B cell (primary cell): Measurements from ENCODE around the gene OTOGL. TPM values are rescaled to one million over a fixed set of nuclear protein-coding genes. Genes with fewer than 3 reads are reported as not detected.

Source experiments
- ATAC-seq: fragments of 200-7000 bp; cut with Tn5 transposase; one replicate; pipeline ENCODE4 v1.10.0; 2021; ENCODE audit warnings: low read depth, mild to moderate bottlenecking, moderate number of reproducible peaks, moderate library complexity
- CTCF ChIA-PET: fragments of 350-600 bp; sonication (Branson Sonifier 250); formaldehyde crosslinking; loops from one replicate; lab custom pipeline; 2021; ENCODE audit warnings: antibody characterized with exemption, inconsistent platforms; lab: Charles Lee
- POLR2A ChIA-PET: fragments of 350-600 bp; sonication (Branson Sonifier 250); formaldehyde crosslinking; loops from one replicate; lab custom pipeline; 2021; ENCODE audit warnings: antibody characterized with exemption; lab: Charles Lee
- DNase-seq: peaks from one replicate; pipeline ENCODE4 v3.0.0; 2013
- H2AFZ ChIP-seq: 2 replicates; pipeline ENCODE4 v1.6.1; 2012; ENCODE audit warnings: mild to moderate bottlenecking, low read depth, low read length; ENCODE audit not compliant: insufficient read depth, poor library complexity, severe bottlenecking
- H3K27ac ChIP-seq, 2 donors: 1 replicate in 1 of 2; 2 replicates in 1 of 2; pipeline ENCODE4 v1.5.1; 2012 to 2013; ENCODE audit warnings: low read length in 2 of 2, mild to moderate bottlenecking in 2 of 2, moderate library complexity in 1 of 2
- H3K27me3 ChIP-seq, 4 experiments: fragments of 200-600 bp in 1 of 4; sonication (generic) in 1 of 4; replicated peaks in 1 of 4; 1 replicate in 2 of 4; 2 replicates in 2 of 4; pipeline versions ENCODE4 v1.6.1 to v1.7.0; 2013 to 2016; ENCODE audit warnings: low read length in 3 of 4, mild to moderate bottlenecking in 2 of 4, mixed read lengths in 1 of 4, moderate library complexity in 1 of 4; ENCODE audit not compliant: insufficient read depth in 4 of 4, control insufficient read depth in 3 of 4; ENCODE audit errors: control extremely low read depth in 1 of 4
- H3K36me3 ChIP-seq, 2 experiments: replicated peaks in 1 of 2; 1 replicate in 1 of 2; 2 replicates in 1 of 2; pipeline versions ENCODE4 v1.6.1 to v1.7.1; 2013; ENCODE audit warnings: low read length in 1 of 2; ENCODE audit not compliant: insufficient read depth in 2 of 2, control insufficient read depth in 1 of 2; ENCODE audit errors: control extremely low read depth in 1 of 2, extremely low read depth in 1 of 2
- H3K4me1 ChIP-seq, 2 donors: fragments of 200-600 bp in 1 of 2; sonication (generic) in 1 of 2; 1 replicate in 1 of 2; 2 replicates in 1 of 2; pipeline versions ENCODE4 v1.5.1 to v1.6.1; 2013 to 2017; ENCODE audit warnings: low read length in 2 of 2; ENCODE audit not compliant: control insufficient read depth in 2 of 2, insufficient read depth in 2 of 2
- H3K4me2 ChIP-seq: replicated peaks from 2 replicates; pipeline ENCODE3; 2012; ENCODE audit warnings: mild to moderate bottlenecking, low read depth, low read length; ENCODE audit not compliant: poor library complexity, severe bottlenecking
- H3K4me3 ChIP-seq, 5 experiments: fragments of 200-600 bp in 1 of 5; sonication (generic) in 1 of 5; 1 replicate in 3 of 5; 2 replicates in 2 of 5; pipeline versions ENCODE4 v1.5.1 to v1.7.0; 2011 to 2016; ENCODE audit warnings: low read length in 4 of 5, mild to moderate bottlenecking in 4 of 5, low read depth in 2 of 5, control low read depth in 1 of 5, moderate library complexity in 1 of 5; ENCODE audit not compliant: insufficient read depth in 1 of 5; ENCODE audit errors: control extremely low read depth in 1 of 5, extremely low read depth in 1 of 5
- H3K79me2 ChIP-seq: fragments of 200-600 bp; sonication (generic); one replicate; pipeline ENCODE4 v1.6.0; 2016; ENCODE audit warnings: low read length; ENCODE audit not compliant: control insufficient read depth, insufficient read depth
- H3K9ac ChIP-seq: fragments of 200-600 bp; sonication (generic); 2 replicates; pipeline ENCODE4 v1.6.1; 2017; ENCODE audit warnings: mild to moderate bottlenecking, low read length, moderate library complexity
- H3K9me3 ChIP-seq, 3 donors: one replicate each; pipeline versions ENCODE4 v1.6.1 to v1.7.1; 2013; ENCODE audit warnings: low read length in 2 of 3; ENCODE audit not compliant: control insufficient read depth in 2 of 3, insufficient read depth in 1 of 3; ENCODE audit errors: control extremely low read depth in 1 of 3
- H4K20me1 ChIP-seq: 2 replicates; pipeline ENCODE4 v1.6.0; 2012; ENCODE audit warnings: mild to moderate bottlenecking, low read length; ENCODE audit not compliant: insufficient read depth, control insufficient read depth, poor library complexity, severe bottlenecking
- H3K27ac Mint-ChIP-seq: one replicate; pipeline ENCODE4 v1.8.0; 2021; ENCODE audit warnings: mixed read lengths
- H3K27me3 Mint-ChIP-seq: one replicate; pipeline ENCODE4 v1.8.0; 2021; ENCODE audit warnings: mixed read lengths
- H3K4me1 Mint-ChIP-seq: one replicate; pipeline ENCODE4 v1.8.0; 2021; ENCODE audit warnings: mixed read lengths
- H3K4me3 Mint-ChIP-seq: one replicate; pipeline ENCODE4 v1.8.0; 2021; ENCODE audit warnings: mixed read lengths
- H3K9me3 Mint-ChIP-seq: one replicate; pipeline ENCODE4 v1.8.0; 2022; ENCODE audit warnings: mixed read lengths; ENCODE audit not compliant: insufficient read depth
- EZH2 ChIP-seq: IDR thresholded peaks from 2 replicates; pipeline ENCODE4 v1.6.1; 2012; ENCODE audit warnings: borderline replicate concordance, low read depth, mild to moderate bottlenecking, moderate library complexity, low read length; ENCODE audit not compliant: insufficient read depth, poor library complexity, severe bottlenecking
- WGBS: methylation state at CpG from one replicate; pipeline ENCODE4 v1.1.5; 2013; ENCODE audit warnings: missing lambda C conversion rate; ENCODE audit not compliant: insufficient coverage; 5-methylcytosine and 5-hydroxymethylcytosine counted together
- intact Hi-C: fragments of 100-400 bp; cut with micrococcal nuclease; formaldehyde crosslinking; loops from one replicate; pipeline ENCODE4 v1.10.0; 2022
- polyA plus RNA-seq: library from polyadenylated mRNA; depleted of rRNA; stranded (reverse); fragments of >200 nt; gene quantifications from 2 replicates; pipeline ENCODE4 v1.2.3, GENCODE V29; 2012
- total RNA-seq, 2 donors: library from RNA; stranded (reverse); fragments of 120-200 nt in 1 of 2; gene quantifications; 1 replicate in 1 of 2; 2 replicates in 1 of 2; pipeline versions ENCODE4 v1.2.3 to v1.2.4, GENCODE V29; 2013 to 2022
- TF ChIP-seq, protein P1 (sequence below): fragments of 200-600 bp; IDR thresholded peaks from one replicate; pipeline ENCODE4 v1.8.0; 2022; ENCODE audit warnings: antibody characterized with exemption, mild to moderate bottlenecking

Gene OTOGL
- total and polyA plus RNA-seq, 2 donors (not counting 1 experiment from before 2014, with no cell fraction given): not detected

DNA sequence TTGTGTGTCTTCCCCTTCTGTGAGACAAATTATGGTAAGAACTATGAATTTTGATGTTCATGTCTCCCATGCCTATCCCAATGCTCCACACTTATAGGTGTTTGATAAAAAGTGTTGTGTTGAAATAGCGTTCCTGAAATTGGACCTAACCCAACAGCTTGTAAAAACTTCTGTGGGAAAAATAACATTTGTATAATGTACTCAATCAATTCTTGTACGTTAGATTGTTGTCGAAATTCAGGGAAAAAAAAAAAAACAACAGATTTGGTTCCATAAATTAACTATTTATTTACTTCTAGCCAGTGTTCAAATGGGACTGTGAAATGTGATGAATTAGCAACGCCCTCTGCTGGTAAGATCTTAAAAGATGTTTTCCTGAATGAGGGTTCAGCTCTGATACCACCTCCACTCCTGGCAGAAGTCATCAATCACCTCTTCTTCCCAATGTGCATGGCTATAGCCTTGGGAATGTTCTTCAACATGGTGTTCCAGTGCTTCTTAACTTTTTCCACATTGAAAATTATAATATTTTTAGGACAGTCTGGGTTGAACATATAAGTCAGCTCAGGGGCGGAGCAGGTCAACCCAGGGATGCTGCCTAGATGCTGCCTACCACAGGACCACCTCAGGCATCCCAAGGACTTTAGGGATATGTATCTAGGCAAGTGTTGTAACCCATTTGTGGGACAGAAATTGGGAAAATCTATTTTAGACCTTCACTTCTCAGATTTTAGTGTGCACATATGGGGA is 170.6 kb downstream of the OTOGL start:
- Histone ChIP-seq H3K4me3 (no peak overlapping the region), H3K27ac (no peak overlapping the region), H3K79me2 (no peaks in the 10 kb centered on the region), H3K27me3 (no peaks in the 10 kb centered on the region), H2AFZ (no peak overlapping the region), H3K4me1 (no peaks in the 10 kb centered on the region), H3K9ac (no peak overlapping the region), H3K4me2 (no peak overlapping the region), H3K36me3 (no peaks in the 10 kb centered on the region), H4K20me1 (no peaks in the 10 kb centered on the region), H3K9me3 (no peaks in the 10 kb centered on the region)
- ATAC-seq (no peak), DNase-seq (peak; percentile 35)
- WGBS: 20% methylated on average over 1 of the region's 5 CpGs
- ChIA-PET POLR2A (no interaction called here), CTCF (interaction anchor here (0.7 to 2.9 kb wide), 7 partner anchors 9 to 862 kb away, joined by 3 to 13 read pairs (median 3); no protein-coding TSS in a partner anchor)
- intact Hi-C loops: loop anchor here (5.0 kb wide), 2 partner anchors 383 to 713 kb away; no protein-coding TSS in a partner anchor
- Mint-ChIP-seq H3K27ac (no peak overlapping the region), H3K9me3 (no peaks in the 10 kb centered on the region), H3K4me1 (no peaks in the 10 kb centered on the region), H3K4me3 (no peak overlapping the region), H3K27me3 (peaks cover 3% of the 10 kb centered on the region)
- no peak for TF ChIP-seq EZH2
- TF ChIP-seq, protein P1, sequence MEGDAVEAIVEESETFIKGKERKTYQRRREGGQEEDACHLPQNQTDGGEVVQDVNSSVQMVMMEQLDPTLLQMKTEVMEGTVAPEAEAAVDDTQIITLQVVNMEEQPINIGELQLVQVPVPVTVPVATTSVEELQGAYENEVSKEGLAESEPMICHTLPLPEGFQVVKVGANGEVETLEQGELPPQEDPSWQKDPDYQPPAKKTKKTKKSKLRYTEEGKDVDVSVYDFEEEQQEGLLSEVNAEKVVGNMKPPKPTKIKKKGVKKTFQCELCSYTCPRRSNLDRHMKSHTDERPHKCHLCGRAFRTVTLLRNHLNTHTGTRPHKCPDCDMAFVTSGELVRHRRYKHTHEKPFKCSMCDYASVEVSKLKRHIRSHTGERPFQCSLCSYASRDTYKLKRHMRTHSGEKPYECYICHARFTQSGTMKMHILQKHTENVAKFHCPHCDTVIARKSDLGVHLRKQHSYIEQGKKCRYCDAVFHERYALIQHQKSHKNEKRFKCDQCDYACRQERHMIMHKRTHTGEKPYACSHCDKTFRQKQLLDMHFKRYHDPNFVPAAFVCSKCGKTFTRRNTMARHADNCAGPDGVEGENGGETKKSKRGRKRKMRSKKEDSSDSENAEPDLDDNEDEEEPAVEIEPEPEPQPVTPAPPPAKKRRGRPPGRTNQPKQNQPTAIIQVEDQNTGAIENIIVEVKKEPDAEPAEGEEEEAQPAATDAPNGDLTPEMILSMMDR: peak; percentile 79

- H3K9me3 Mint-ChIP-seq: no peaks in the 10 kb centered on the region
- ChIA-PET POLR2A (no interaction called here), CTCF (interaction anchor here (0.8 to 2.9 kb wide), 4 partner anchors 11 to 867 kb away, joined by 3 to 13 read pairs (median 8); no protein-coding TSS in a partner anchor)
- H3K27ac ChIP-seq: no peak overlapping the region
- H2AFZ ChIP-seq: no peak overlapping the region
- no peaks in the 10 kb centered on the region for H4K20me1 ChIP-seq
- no peaks in the 10 kb centered on the region for H3K27me3 Mint-ChIP-seq
- no peaks in the 10 kb centered on the region for H3K4me1 ChIP-seq
- no peak overlapping the region for H3K4me2 ChIP-seq
- no peak overlapping the region for H3K9ac ChIP-seq
- no peaks in the 10 kb centered on the region for H3K9me3 ChIP-seq
- no peak for ATAC-seq
- H3K27ac Mint-ChIP-seq: no peak overlapping the region
- no peak overlapping the region for H3K4me3 ChIP-seq
- H3K4me1 Mint-ChIP-seq: no peaks in the 10 kb centered on the region
- DNase-seq: no peak
- no peak overlapping the region for H3K4me3 Mint-ChIP-seq
- no peaks in the 10 kb centered on the region for H3K79me2 ChIP-seq
- TF ChIP-seq EZH2: no peak
- TF ChIP-seq, protein P1: no peak
- H3K27me3 ChIP-seq: no peaks in the 10 kb centered on the region
- H3K36me3 ChIP-seq: no peaks in the 10 kb centered on the region
- intact Hi-C loops: loop anchor here (5.0 kb wide), 1 partner anchor 714 kb away; no protein-coding TSS in a partner anchor
Measured at GRCh38 chr12:80271780-80272179, 172.4 kb downstream of the OTOGL start.
